SK-N-MC (cell line): Measurements from ENCODE around the gene CPAMD8.

Source experiments
- EZH2 ChIP-seq: fragments of 200-600 bp; sonication (generic); IDR thresholded peaks from one replicate; pipeline ENCODE4 v1.6.1; 2017; ENCODE audit warnings: antibody characterized with exemption
- FOXP2 ChIP-seq: optimal IDR thresholded peaks from 2 replicates; pipeline ENCODE3; 2011; ENCODE audit warnings: mild to moderate bottlenecking, moderate library complexity; ENCODE audit not compliant: insufficient read depth; ENCODE audit errors: extremely low read length, control extremely low read depth
- POLR2AphosphoS5 ChIP-seq: IDR thresholded peaks from 2 replicates; pipeline ENCODE4 v1.6.1; 2012; ENCODE audit warnings: mild to moderate bottlenecking, low read depth, low read length, borderline replicate concordance

DNA sequence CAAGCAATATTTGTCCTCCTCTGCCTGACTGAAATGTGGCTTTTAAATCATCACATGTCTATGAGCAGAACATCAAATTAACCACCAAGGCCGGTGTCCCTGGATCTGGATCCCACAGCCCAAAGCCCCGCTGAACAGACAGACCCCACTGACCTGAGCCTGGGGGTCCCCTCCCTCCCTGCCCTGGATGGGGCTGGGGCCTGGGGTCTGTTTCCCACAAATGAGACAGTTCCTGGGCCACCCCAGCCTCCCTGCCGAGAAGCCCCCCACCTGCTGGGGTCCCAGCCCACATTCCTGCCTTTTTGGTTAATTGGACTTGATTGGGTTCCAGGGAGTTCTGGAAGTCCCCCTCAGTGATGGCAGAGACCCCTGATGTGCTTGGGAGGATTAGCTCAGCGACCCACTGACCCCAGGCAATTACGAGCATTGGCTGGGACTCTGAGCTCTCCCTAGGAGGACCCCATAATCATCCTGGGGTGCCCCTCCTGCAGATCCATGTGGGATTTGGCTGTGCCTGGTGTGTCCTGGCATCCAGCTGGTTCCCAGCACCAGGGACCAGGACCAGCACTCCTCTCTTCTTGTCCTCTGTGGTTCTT lies 19.4 kb upstream of the CPAMD8 start:
- TF ChIP-seq FOXP2: no peak
- no peak for TF ChIP-seq POLR2AphosphoS5
- no peak for TF ChIP-seq EZH2
